Germinal center (tissue), 1 donor: Measurements from ENCODE around the gene PSENEN.

Experiments
- DNase-seq: peaks from one replicate; pipeline ENCODE4 v3.0.0; 2012; ENCODE audit warnings: mixed read lengths, low spot score

PSENEN gene, protein sequence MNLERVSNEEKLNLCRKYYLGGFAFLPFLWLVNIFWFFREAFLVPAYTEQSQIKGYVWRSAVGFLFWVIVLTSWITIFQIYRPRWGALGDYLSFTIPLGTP

GRCh38 chr19:35745328-35746086 lies at the start of gene PSENEN, which contains the start of gene U2AF1L4:
Gene PSENEN (plus strand): TSS chr19:35745651. CDS start chr19:35745931, 280 bp downstream.
Gene U2AF1L4 (minus strand): TSS chr19:35745418. CDS start chr19:35745391, 27 bp downstream.
- peak; percentile 92 for DNase-seq

DNA sequence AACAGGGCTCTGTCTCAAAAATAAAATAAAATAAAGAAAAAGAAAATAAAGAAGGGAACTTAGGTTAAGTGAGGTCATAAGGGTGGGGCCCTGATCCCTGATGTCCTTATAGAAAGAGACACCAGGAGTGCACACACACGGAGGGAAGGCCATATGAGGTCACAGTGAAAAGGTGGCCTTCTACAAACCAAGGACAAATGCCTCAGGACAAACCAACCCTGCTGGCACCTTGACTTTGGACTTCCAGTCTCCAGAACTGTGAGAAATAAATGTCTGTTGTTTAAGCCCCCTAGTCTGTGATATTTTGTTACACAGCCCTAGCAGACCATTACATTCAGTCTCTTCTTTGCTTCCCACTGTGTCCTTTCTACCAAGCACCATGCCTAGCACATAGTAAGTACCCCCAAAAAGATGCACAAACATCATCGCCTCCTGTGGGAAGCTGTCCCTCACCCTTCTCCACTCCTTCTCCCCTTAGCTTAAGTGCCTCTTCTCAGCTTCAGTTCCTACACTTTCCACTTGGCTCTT lies 49.5 kb upstream of the PSENEN start:
- no peak for DNase-seq

DNA sequence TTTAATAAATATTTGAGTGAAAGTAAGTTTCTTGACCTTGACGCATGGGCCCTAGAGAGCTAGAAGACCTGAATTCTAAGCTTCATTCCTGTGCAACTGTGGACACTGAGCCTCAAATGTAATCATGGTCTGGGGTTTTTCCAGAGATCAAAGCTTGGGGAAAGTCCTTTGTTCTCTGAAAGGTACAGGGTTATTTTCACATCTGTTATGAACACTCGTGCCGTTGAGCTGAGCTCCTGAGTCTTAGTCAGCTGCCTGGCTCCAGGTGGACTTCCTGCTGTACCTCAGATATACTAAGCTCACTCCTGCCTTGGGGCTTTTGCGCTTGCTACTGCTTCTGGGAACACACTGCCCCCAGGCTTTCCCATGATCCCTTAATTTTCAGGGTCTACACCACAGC lies 48.6 kb upstream of the PSENEN start:
- no peak for DNase-seq

- peak; percentile 97 for DNase-seq
Observed at GRCh38 chr19:35702223-35703012, 43.0 kb upstream of the PSENEN start.

DNA sequence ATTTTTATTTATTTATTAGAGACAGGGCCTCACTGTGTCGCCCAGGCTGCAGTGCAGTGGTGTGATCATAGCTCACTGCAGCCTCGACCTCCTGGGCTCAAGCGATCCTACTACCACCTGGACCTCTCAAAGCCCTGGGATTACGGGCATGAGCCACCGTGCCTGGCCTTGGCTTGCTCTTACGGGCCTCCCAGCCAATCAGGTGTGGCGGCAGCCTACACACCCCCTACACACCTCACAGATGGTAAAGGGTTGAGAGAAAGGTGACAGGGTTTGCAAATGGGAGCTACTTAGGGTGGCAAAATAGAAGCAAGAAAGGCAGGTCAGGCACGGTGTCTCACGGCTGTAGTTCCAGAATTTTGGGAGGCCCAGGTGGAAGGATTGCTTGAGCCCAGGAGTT lies 42.1 kb upstream of the PSENEN start:
- no peak for DNase-seq

DNA sequence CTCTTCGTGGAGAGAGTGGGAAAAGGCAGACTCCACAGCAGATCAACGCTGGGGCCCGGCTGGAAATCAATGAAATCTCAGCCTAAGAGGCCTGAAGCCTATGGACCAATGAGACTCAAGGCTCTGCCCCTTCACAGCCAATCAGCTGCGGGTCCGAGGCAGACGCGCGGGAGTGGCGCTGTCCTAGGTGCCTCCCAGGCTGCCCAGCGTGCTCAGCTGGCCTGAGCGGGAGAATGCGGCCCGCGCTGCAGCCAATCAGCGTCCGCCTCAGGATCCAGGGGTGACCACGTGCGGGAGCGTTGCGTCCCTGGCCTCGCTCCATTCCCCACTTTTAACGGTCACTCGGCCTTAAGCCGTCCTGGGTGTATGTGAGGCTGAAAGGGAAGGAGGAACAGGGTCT lies 41.2 kb upstream of the PSENEN start, which contains the start of gene ZBTB32:
ZBTB32 (plus strand) TSS at position 341 of the 400 bp plus-strand sequence. CDS start 10,069 bp downstream, outside the sequence.
- peak; percentile 30 for DNase-seq

- DNase-seq = no peak
Observed at GRCh38 chr19:35708391-35708790, 37.1 kb upstream of the PSENEN start.

GRCh38 chr19:35710784-35711723 lies 34.4 kb upstream of the PSENEN start:
- DNase-seq = peak; percentile 64

DNA sequence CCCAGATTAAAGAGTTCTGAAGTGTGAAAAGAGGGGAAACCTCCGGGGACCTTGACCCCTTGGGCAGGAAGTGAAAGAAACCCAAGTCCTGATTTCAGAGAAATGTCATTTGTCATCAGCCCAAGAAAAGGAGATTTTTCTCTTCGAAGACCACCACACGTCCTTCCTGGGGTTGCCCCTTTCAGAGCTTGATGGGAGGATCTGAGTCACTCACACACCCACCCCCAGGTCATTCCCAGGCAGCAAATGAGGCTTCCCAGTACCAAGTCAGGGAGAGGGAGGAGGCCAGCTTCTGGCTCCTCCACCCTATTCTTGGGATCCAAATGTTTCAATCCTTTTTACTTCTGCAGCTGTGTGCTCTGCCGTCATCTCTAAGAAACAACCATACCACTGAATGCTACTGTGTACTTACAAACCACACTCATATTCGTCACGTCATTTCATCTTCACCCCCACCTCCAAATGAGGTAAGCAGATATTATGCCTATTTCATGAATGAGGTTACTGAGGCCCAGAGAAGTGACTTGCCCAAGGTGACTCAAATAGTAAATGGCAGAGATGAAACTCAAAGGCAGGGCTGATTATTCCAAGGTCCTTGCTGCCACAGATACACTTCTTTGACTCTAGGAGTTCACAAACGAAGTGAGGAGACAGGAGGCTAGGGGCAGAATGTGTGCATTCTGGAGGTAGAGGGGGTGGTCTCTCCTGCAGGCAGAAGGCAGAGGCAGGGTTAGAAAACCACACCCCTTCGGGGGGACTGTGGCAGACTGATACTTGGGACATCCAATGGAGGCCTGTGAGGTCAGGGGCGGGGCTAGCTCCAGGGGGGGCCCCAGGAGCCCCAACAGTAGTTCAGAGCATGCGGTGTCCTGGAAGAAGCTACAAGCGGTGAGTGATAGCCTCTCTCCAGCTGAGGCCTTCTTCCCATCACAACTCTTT lies 32.6 kb upstream of the PSENEN start:
- no peak for DNase-seq

DNA sequence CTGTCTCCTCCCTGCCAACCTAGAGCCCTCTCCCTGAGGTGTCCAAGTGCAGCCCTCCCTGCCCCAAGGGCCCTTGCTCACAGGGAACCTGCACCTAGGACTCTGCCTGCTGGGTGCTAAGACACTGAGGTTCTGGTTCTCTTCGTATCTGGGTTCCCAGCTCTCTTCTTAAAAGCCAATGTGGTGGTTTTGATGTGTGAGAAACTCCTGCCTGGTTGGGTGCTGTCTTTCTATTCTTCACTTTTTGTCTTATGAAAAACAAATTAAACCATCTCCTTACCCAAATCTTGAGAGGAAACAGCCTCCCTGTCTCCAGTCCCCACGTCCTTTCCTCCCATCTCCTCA lies 32.0 kb upstream of the PSENEN start:
- no peak for DNase-seq

GRCh38 chr19:35713904-35714495 lies 31.5 kb upstream of the PSENEN start:
- DNase-seq = no peak

- peak; percentile 32 for DNase-seq
Observed at GRCh38 chr19:35714601-35715354, 30.7 kb upstream of the PSENEN start.

DNA sequence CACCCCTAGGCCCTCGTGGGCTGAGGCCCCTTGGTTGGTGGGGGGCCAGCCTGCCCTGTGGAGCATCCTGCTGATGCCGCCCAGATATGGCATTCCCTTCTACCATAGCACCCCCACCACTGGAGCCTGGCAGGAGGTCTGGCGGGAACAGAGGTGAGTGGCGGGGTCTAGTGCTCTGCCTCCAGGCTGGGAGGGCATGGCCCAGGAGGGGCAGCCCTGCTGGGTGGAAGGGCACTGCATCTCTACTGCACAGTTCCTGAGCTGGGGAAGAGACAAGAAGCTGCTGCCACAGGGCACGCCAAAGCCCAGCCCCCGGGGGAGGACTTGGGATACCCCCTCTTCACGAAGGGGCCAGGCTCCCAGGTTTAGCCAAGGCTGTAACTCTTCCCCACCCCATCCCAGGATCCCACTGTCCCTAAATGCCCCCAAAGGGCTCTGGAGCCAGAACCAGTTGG lies 30.1 kb upstream of the PSENEN start:
- DNase-seq = no peak

DNA sequence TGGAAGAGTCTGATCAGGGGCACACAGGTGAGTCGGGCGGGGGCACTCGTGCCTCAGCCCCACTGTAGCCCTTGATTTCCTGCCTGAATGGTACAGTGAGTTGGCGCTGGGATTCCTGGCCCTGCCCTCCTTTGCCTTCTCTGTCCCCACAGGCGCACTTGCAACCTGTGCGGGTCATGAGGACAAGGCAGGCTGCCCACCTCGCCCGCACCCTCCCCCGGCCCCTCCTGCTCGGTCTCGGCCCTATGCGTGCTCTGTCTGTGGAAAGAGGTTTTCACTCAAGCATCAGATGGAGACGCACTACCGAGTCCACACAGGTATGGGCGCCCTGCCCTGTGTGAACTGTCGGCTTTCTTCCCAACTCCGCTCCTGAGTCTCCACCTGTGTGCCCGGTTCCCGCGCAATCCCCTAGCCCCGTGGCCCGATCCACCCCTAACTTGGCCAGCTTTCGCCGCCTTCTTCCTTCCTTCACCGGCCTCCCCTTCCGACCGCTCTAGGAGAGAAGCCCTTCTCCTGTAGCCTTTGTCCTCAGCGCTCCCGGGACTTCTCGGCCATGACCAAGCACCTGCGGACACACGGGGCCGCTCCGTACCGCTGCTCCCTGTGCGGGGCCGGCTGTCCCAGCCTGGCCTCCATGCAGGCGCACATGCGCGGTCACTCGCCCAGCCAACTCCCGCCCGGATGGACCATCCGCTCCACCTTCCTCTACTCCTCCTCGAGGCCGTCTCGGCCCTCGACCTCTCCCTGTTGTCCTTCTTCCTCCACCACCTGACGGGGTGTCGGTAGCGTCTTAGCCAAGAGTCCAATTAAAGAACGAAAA lies 29.3 kb upstream of the PSENEN start:
- DNase-seq = no peak

DNA sequence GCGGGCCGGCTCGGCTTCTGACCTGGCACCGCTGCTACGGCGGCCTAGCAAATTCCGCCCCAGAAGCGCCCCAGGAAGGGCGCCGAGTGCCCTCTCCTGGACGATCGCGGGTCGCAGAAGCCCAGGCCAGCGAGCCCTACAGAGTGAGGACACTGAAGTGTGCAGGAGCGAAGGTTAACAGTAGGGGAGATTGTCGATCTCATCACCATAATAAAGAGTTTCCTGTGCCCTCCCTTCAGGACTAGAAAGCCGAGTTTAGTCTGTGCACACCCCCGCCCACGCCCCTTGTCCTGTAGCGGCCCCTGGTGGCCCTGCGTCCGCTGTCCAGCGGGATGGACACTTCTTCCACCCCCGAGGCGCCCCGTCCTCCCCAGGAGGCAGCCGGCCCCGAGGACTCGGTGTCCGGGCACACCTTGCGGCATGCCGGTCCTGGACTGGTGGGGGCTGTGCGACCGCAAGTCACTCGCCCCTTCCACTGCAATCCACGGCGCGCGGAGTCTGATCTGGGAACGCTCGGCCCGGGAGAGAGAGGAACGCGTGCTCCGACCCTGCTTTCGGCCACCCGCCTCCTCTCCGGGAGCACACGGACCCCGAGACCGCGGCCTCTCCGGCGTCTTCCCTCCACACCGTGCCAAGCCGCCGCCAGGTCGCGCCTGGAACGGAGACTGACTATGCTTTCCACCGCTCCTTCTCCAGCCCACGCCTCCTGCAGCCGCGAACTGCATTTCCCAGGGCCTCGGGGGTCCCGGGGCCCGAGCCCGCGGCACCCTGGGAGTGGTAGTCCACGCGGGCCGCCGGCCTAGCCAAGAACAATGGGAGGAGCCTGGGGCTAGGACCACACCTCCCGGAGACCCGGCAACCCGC lies 28.4 kb upstream of the PSENEN start:
- peak; percentile 99 for DNase-seq

- no peak for DNase-seq
Observed at GRCh38 chr19:35717665-35718344, 27.6 kb upstream of the PSENEN start, which contains the start of gene KMT2B. Gene KMT2B (plus strand): TSS chr19:35718003. CDS start chr19:35718019, 16 bp downstream.
